AG10803 (cell line): ENCODE results near the gene RELN.

ENCODE experiments used
- DNase-seq: peaks from one replicate; pipeline ENCODE4 v3.0.0; 2010; ENCODE audit warnings: low read depth
- H3K4me3 ChIP-seq: 2 replicates; pipeline ENCODE4 v1.5.1; 2011; ENCODE audit warnings: mild to moderate bottlenecking, low read length, control low read depth
- TF ChIP-seq, protein P1 (sequence below): conservative IDR thresholded peaks from 2 replicates; pipeline ENCODE4 v1.5.1; 2011; ENCODE audit warnings: mild to moderate bottlenecking, low read length, control low read depth, inconsistent platforms

The RELN gene

DNA sequence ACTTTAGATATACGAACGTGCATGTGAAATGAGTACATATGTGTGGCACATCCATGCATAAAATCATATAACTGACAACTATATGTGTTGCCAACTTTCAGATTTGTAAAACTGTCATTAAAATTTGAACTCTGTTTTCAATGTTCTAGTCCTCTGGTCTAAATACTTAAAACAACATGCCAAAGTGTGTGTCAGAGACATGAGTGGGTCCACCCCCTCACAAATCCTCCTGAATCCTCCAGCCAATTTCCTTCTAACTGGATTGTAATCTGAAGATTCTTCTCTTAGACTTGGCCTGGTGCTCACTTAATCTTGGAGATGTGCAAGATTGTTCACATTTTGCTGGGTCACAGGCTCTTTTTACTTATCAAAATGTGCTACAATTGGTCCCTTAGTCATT is 184.1 kb downstream of the RELN start:
- TF ChIP-seq, protein P1, sequence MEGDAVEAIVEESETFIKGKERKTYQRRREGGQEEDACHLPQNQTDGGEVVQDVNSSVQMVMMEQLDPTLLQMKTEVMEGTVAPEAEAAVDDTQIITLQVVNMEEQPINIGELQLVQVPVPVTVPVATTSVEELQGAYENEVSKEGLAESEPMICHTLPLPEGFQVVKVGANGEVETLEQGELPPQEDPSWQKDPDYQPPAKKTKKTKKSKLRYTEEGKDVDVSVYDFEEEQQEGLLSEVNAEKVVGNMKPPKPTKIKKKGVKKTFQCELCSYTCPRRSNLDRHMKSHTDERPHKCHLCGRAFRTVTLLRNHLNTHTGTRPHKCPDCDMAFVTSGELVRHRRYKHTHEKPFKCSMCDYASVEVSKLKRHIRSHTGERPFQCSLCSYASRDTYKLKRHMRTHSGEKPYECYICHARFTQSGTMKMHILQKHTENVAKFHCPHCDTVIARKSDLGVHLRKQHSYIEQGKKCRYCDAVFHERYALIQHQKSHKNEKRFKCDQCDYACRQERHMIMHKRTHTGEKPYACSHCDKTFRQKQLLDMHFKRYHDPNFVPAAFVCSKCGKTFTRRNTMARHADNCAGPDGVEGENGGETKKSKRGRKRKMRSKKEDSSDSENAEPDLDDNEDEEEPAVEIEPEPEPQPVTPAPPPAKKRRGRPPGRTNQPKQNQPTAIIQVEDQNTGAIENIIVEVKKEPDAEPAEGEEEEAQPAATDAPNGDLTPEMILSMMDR: no peak
- no peak for DNase-seq
- H3K4me3 ChIP-seq: no peak overlapping the region

- no peak overlapping the region for H3K4me3 ChIP-seq
- TF ChIP-seq, protein P1: no peak
- no peak for DNase-seq
Measured at GRCh38 chr7:103803631-103804030, 185.8 kb downstream of the RELN start.

DNA sequence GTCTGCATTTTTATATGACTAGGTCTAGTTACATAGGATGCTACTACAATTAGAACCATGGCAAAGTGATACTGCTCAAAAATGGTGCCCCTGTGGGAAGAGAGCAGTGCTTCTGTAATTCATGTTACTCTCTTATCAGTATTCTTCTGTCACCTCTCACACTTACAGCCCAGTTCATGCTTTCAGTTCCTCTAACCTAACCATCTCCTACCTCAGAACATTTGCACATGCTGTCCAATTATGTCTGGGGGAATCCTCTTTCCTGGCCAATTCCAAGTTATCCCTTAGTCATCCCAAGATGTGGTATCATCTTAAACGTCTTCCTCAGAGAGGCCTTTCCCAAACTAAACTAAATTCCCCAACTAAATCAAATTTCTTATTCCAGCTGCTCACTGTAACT is 190.2 kb downstream of the RELN start:
- no peak overlapping the region for H3K4me3 ChIP-seq

DNA sequence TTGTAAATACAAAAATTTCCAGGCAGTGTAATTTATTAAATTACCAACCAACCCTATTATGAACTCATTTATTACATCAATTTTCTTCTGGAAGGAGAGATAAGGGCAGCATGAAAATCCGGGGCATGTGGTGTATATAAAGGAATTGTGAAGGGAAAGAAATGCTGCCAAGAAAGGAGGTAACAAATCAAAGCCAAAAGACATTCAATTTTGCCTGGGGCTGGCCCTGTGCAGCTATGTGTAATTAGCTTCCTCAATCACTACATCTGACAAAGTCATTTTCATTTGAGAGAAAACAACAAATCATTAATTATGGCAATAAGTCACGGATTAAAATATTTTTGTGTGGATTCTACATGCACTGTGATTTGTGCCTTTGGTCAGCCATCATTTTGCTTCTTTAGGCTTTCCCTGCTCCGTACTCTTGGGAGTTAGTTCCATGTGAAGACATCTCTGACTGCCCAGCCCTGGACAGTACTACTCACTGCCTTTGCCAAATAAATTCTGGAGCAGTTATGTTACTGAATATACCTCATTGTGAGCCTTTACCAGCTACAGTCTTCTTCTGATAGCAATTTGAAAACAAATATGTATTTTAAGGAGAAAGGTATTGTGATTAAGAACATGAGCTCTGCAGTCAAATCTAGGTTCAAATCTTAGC is 191.7 kb downstream of the RELN start:
- TF ChIP-seq, protein P1: no peak
- no peak overlapping the region for H3K4me3 ChIP-seq
- DNase-seq: no peak

More for the DNA sequence above, 190.2 kb downstream of the RELN start:
- no peak for DNase-seq
- TF ChIP-seq, protein P1: no peak

GRCh38 chr7:103796327-103796962 is 193.0 kb downstream of the RELN start:
- DNase-seq: no peak

DNA sequence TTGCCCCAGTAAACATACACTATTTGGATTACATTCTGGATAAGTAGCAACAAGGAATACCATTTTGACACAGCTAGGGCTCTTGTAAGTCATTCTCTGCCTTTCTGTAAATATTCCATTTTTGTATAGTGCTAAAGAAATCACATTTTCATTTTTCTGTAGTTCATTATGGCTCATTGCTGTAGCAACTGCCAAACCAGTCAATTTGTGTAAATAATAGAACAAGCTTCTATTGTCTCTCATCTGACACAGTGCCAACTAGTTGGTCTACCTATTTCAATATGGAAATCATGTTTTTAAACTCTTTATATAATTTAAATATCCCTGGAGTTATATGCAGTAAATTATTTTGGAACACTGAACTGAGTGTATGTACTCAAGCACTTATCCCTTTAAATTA is 193.7 kb downstream of the RELN start:
- DNase-seq: no peak
- TF ChIP-seq, protein P1: no peak

More at GRCh38 chr7:103796327-103796962, 193.0 kb downstream of the RELN start:
- TF ChIP-seq, protein P1: no peak
- no peak overlapping the region for H3K4me3 ChIP-seq

GRCh38 chr7:103795107-103795506 is 194.4 kb downstream of the RELN start:
- TF ChIP-seq, protein P1: no peak
- DNase-seq: no peak
- H3K4me3 ChIP-seq: no peak overlapping the region

More for the DNA sequence above, 193.7 kb downstream of the RELN start:
- no peak overlapping the region for H3K4me3 ChIP-seq
